PC-3 (cell line): ENCODE data around the gene CMTR2.

Source experiments
- CTCF ChIP-seq: fragments of 300-600 bp; sonication (generic); conservative IDR thresholded peaks from 2 replicates; pipeline ENCODE4 v1.5.1; 2017; ENCODE audit warnings: antibody characterized with exemption, low read depth, mild to moderate bottlenecking, low read length
- EZH2 ChIP-seq: fragments of 300-600 bp; sonication (generic); IDR thresholded peaks from one replicate; pipeline ENCODE4 v1.6.1; 2017; ENCODE audit warnings: antibody characterized with exemption, mild to moderate bottlenecking, low read length; ENCODE audit not compliant: unreplicated experiment
- EZH2phosphoT487 ChIP-seq: fragments of 300-600 bp; sonication (generic); IDR thresholded peaks from 2 replicates; pipeline ENCODE4 v1.6.1; 2018; ENCODE audit warnings: mild to moderate bottlenecking, antibody characterized with exemption, low read length, borderline replicate concordance

DNA sequence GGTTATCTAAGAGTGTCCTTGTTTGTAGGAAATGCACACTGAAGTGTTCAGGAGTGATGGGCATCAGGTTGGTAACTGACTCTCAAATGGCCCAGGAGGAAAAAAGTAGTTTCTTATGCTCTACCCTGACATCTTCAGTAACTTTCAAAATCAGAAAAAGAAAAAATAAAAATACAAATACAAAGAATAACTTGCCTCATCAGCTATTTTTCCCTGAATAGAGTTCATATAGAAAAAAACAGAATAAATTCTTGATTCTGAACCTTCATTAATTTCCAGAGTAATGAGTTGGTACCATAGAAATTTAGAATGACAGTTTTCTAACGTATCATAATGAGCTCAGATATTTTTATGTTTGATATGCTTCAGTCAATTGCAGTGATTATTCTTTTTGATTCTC lies 31.4 kb downstream of the CMTR2 start:
- TF ChIP-seq EZH2phosphoT487 (no peak), CTCF (no peak), EZH2 (no peak)
